HS-27A (cell line): ENCODE data around the gene HOXB5.

Experiments
- DNase-seq: peaks from one replicate; pipeline ENCODE4 v3.0.0-alpha.2; 2012; ENCODE audit warnings: low read depth, missing footprints

HOXB5 gene

DNA sequence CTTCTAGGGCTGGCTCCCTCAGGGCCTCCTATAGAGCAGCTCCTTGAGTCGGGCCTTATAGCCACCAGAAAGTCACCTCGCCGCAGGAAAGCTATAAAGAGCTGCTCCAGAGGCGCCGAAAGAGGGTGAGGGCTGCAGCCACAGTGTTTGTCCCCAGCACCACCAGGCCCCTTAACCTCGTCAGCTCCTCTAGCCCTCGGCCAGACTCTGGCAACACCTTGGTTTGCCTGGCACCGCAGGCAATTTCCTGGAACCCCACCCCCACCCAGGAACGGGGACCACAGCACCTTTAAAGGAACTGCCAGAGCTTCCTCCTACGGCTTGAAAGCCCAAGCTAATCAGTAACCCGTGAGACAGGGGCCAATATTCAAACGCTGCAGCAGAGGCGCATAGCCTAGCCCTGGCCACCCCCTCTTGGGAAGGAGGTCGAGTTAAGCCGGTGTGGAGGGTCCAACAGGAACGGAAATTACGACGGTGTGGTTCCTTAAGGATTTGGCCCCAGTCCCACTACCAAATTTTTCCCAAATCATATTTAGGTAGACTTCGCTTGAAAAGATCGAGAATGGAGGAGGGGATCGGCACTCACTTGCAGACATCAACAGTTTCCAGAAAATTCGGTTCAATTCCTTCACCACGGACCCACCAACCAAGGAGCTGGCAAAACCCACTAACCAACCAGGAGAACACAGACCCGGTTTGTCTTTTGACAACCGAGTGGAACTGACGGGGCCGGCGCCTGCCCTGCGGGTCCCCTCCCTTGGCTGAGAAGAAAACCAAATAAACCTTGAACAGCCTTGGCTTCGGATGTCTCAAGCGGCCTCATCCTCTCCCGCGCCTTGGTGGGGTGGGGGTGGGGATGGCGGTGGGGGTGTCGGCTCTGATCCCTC lies 8.2 kb upstream of the HOXB5 start:
- no peak for DNase-seq

- no peak for DNase-seq
These were observed 7.6 kb upstream of the HOXB5 start for GRCh38 chr17:48601207-48601538.

- DNase-seq: no peak
These were observed 6.9 kb upstream of the HOXB5 start for GRCh38 chr17:48600244-48601098.

DNA sequence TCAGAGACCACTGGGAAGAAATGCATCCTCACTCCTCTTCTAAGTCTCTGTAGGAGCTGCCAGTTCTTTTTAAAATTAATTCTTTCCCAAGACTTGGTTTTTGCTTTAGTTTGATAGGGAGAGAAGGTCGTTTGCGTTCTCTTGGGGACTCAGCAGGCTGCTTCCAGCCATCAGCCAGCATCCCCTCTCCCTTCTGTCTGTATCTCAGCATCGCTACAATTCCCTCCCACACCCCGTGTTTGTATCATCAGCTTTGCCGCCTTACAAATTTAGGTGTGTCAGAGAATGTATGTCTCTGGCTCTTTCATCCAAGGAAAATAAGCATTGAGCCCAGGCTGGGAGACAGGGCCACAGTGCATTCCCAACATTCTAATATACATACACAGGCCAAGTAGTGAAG lies 5.8 kb upstream of the HOXB5 start:
- DNase-seq: no peak

DNA sequence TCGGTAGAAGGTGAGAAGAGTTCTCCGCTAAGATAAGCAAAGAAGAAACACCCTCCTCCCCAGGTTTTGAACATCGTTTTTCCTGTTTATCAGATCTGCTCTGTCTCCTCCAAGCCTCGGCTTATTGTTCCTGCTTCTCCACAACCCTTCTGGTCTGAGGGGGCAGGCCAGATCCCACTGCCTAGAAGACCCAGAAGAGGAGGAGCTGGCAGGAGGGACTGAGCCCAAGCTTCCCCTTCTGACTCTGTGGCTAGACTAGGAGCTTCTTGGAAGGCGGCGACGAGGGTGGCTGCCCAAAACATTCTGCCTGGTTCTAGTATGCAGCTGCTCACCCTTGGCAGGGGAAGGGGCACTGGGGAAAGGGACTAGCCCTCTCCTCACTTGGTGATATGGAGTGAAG lies 5.2 kb upstream of the HOXB5 start:
- DNase-seq: no peak

DNA sequence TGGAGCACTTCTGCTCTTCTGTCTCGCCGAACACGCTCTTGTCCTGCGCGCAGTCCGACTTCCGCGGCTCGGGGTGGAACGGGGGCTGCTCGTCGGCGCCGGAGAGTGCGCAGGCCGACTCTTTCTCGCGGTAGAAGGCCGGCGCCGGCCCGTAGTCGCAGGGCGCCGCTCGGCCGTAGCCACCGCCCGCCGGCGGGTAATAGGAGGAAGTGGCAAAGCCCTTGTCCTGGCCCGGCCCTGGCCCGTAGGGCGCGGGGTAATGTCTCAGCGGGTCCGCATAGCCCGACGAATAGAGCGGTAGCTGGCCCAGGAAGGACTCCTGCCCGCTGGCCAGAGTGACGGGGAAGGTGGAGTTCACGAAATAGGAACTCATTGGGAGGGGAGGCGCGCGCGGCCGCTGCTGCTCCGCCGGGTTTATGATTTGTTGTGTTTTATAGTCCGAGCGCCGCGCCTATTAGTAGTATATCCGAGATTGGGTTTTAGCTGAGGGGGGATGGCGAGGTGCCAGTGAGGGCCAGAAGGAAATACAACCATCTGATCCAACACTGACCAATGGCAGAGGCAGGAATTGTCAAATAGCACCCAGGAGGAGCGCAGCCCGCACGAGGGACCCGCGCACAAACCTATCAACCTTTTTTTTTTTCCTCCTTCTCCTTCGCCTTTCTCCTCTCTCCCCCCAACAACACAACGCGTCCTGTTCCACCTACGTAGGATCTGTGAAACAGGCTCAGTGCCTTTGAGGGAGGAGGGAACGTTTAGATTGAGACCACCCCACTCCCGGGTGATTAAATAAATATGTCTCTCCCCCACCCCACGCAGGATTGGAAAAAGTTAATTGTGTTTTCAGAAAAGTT lies 4.4 kb upstream of the HOXB5 start:
- DNase-seq: no peak

GRCh38 chr17:48597528-48597777 lies 3.9 kb upstream of the HOXB5 start:
- DNase-seq: no peak

- no peak for DNase-seq
These were observed 3.4 kb upstream of the HOXB5 start for GRCh38 chr17:48596735-48597527.

- no peak for DNase-seq
These were observed 2.6 kb upstream of the HOXB5 start for GRCh38 chr17:48596000-48596734.

- no peak for DNase-seq
These were observed 1.9 kb upstream of the HOXB5 start for GRCh38 chr17:48595278-48595999.

DNA sequence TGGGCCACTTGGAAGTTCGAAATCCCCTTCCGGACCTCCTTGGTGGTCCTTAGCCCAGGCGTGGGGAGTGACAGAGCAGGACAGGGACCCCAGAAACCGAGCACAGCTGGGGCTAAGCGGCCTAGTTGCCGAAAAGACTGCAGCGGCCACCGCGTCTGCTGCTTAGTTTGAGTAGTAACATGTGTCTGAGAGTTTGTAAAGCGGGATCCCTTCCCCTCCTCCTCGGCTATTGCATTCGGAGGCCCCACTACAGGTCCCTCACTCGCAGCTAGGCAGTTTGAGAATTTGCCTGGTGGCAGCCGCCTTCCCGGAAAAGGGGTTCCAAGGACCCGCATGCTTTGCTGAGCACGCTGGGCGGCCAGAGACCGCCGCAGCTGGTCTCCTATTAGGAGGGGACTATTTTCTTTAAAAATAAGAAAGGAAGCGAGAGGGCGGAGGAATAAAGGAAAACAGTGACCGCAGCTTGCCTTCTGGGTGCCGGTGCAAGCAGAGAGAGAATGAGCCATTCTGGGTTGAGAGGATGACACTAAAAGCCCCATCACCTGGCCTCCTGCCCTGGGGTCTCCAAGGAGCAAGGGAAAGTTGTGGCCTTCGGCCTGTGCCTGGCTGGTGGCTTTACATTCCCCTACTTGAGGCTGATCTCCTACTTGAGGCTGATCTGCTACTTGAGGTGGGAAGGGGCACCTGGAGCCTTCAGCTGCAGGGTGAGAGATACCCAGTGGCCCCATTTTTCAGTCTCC lies 1.1 kb upstream of the HOXB5 start:
- no peak for DNase-seq

DNA sequence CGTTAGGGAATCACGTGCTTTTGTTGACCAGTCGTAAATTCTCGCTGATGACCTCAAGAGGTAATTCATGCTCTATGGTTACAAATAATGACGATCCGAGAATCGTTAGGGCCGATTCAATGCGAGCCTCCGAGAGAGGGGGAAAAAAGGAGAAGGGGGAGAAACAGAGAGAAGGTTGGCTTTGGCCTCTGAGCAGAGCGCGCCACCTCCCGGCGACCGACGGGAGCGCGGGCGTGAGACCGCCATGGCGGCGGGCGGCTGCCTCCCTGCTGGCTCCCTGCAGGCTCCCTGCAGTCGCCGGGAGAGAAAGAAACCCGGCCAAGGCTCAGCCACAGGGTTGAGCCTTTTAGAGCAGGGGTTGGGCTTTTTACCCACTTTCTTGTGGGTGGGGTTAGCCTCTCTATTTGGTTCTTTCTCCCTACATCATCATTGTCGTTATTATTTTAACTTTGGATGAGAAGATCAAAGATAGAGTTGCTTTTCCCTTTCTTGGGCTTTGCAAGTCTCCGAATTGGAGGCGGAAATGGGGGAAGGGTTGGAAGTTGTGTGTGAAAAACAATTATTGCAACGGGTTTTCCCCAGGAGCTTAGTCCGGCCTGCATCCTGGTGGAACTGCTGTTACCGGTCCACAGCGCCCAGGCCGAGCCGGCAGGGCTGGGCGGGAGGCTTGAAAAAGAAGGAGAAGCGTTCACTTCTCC lies 410 bp upstream of the HOXB5 start:
- no peak for DNase-seq

- no peak for DNase-seq
These were observed 1.0 kb downstream of the HOXB5 start for GRCh38 chr17:48592577-48592976.

- DNase-seq: no peak
These were observed 1.5 kb downstream of the HOXB5 start for GRCh38 chr17:48592057-48592514.

DNA sequence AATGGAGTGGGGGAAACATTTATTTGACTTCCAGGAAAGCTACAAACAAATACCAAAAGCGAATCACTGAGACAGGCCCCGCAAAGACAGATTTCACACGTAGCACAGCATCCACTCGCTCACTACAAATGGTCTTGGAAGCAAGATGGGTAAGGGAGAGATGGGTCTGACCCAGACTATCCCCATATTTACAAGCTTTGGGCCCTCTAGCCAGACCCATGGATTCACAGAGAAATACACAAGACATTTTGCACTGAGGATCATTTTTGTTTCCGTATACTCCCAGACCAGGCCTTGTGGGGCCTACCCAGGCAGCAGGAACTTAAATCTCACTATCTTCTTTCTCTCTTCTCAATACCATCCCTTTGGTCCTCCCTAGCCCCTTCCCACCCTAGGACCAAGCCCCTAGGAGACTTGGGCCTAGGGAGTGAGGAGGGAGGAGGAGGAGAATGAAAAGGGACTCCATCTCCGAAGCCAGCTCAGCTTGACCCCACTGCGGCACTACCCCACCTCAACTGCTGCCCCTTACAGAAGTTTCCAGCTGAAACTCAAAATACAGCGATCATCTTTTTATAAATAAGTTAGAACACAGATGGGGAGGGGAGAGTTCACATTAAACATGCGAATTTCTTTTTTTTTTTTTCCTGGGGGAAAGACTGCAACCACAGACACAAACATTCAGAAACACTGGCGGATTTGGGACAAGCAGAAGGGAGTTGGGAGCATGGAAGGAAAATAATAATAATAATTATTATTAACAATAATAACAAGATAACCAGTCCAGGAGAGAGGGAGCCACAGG lies 2.1 kb downstream of the HOXB5 start:
- no peak for DNase-seq

- DNase-seq: no peak
These were observed 2.9 kb downstream of the HOXB5 start for GRCh38 chr17:48590607-48591161.

DNA sequence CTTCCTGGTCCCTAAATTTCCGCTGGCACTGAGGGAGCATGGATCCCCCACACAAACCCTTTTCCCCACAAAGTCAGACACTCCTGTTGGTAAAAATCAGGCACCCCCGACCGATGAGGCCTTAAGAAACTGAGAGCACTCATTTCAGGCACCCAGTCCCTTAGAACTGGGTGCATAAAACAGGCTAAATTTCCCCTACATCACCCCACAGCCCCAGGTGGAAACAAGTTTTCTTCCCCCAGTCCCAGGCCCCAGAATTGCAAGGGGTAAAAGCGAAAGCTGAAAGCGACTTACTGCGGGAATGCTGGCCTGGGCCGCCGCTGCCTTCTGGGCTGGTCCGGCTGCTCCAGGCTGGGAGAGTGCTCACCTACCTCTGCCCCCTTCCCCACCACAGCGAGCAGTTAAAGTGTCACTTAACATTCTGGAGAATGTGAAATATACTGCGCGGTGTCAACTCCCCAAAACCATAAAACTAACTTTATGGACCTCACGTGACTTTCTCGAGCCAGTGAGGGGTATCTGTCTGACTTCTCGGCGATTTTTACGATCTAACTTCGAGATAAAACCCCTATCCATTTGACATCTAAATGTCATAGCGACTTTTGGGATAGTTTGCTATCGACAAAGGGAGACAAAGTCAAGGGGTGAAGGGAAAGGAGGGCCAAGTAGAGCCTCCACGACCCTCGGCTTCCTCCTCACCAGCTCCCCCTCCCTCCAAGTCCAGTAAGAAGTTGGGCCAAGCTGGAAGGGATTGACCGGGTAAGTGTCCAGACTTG lies 3.6 kb downstream of the HOXB5 start, which contains the start of gene HOXB3:
Gene HOXB3 (minus strand): TSS at position 411 of the 776 bp plus-strand sequence. CDS start 37,767 bp downstream, outside the sequence.
- DNase-seq: no peak
